Activated naive CD8-positive, alpha-beta T cell treated with anti-CD3 and anti-CD28 coated beads, Interleukin-2, amount 10 ng/mL, durations not matched to agents 7 days and 5 days (primary cell): ENCODE data around the gene SYMPK. TPM values are rescaled to one million over a fixed set of nuclear protein-coding genes. Genes with fewer than 3 reads are reported as not detected.
A peak's percentile ranks its signal among the peaks of the same experiment; 100 is the strongest.

Experiments
- ATAC-seq: fragments of 150-1000 bp; cut with Tn5 transposase; one replicate; pipeline ENCODE4 v1.10.0; 2021; ENCODE audit warnings: low read depth, moderate library complexity
- POLR2A ChIA-PET: fragments of 350-600 bp; sonication (Branson Sonifier 250); formaldehyde crosslinking; loops from one replicate; lab custom pipeline; 2021; ENCODE audit warnings: antibody characterized with exemption; lab: Charles Lee
- DNase-seq: peaks from one replicate; pipeline ENCODE4 v3.0.0; 2021
- H3K27ac Mint-ChIP-seq: one replicate; pipeline ENCODE4 v1.8.0; 2022; ENCODE audit warnings: mild to moderate bottlenecking, mixed read lengths
- H3K27me3 Mint-ChIP-seq: one replicate; pipeline ENCODE4 v1.8.0; 2022; ENCODE audit warnings: mild to moderate bottlenecking, moderate library complexity, mixed read lengths
- H3K36me3 Mint-ChIP-seq: one replicate; pipeline ENCODE4 v1.8.0; 2021; ENCODE audit warnings: mild to moderate bottlenecking, mixed read lengths
- H3K4me1 Mint-ChIP-seq: one replicate; pipeline ENCODE4 v1.8.0; 2021; ENCODE audit warnings: mixed read lengths
- H3K4me3 Mint-ChIP-seq: one replicate; pipeline ENCODE4 v1.8.0; 2022; ENCODE audit warnings: mild to moderate bottlenecking, moderate library complexity, mixed read lengths
- H3K9me3 Mint-ChIP-seq: one replicate; pipeline ENCODE4 v1.8.0; 2021; ENCODE audit warnings: mixed read lengths
- total RNA-seq, 2 experiments: library from RNA; stranded (reverse); gene quantifications; one replicate each; pipeline ENCODE4 v1.2.3, GENCODE V29; 2021

Gene SYMPK
- total RNA-seq = 100 to 1,000 TPM; 100 to 113 TPM

- H3K4me3 Mint-ChIP-seq = peak within 1 kb of the TSS; percentile 91
- H3K36me3 Mint-ChIP-seq = peaks cover 7% of the 10 kb centered on the region
- peak within 1 kb of the TSS; percentile 97 for H3K27ac Mint-ChIP-seq
- H3K9me3 Mint-ChIP-seq = no peaks in the 10 kb centered on the region
- ATAC-seq (peak; percentile 96), DNase-seq (peak; percentile 98)
- POLR2A ChIA-PET = interaction anchor here (0.6 to 4.0 kb wide), 10 partner anchors 12 to 503 kb away, joined by 3 to 30 read pairs (median 3); partner anchors contain the start of genes CCDC61, IRF2BP1, QPCTL and SIX5
- peaks cover 39% of the 10 kb centered on the region for H3K27me3 Mint-ChIP-seq
- H3K4me1 Mint-ChIP-seq = peaks cover 21% of the 10 kb centered on the region
Measured at GRCh38 chr19:45862564-45863334, at the start of gene SYMPK. SYMPK (minus strand) TSS chr19:45863147; CDS start chr19:45854495, 8,652 bp downstream.

DNA sequence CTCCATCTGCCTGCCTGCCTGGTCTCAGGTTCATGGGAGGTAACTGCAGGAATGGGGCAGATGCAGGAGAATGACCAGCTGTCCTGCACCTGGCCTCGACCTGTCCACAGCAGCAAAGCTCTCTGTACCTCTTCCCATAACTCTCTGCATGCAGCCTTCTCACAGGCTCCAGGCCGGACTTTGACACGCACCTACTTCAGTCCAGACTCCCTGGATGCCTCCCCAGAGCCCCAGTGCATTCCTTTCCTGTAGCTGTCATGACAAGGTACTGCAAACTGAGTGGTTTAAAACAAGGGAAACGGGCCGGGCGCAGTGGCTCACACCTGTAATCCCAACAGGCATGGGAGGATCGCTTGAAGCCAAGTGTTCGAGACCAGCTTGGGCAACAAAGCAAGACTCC is 48.3 kb upstream of the SYMPK start:
- Mint-ChIP-seq H3K27me3 (peaks cover 36% of the 10 kb centered on the region), H3K27ac (no peak overlapping the region), H3K4me1 (peaks cover 1% of the 10 kb centered on the region), H3K36me3 (no peaks in the 10 kb centered on the region), H3K4me3 (no peak overlapping the region), H3K9me3 (no peaks in the 10 kb centered on the region)
- POLR2A ChIA-PET = interaction anchor here (0.6 kb wide), 1 partner anchor 103 kb away, joined by 5 read pairs; no protein-coding TSS in a partner anchor
- no peak for ATAC-seq
- DNase-seq = no peak

- Mint-ChIP-seq H3K27me3 (peaks cover 35% of the 10 kb centered on the region), H3K36me3 (no peaks in the 10 kb centered on the region), H3K4me3 (no peak overlapping the region), H3K9me3 (no peaks in the 10 kb centered on the region), H3K27ac (no peak overlapping the region), H3K4me1 (peaks cover 2% of the 10 kb centered on the region)
- ATAC-seq (no peak), DNase-seq (no peak)
- POLR2A ChIA-PET = no interaction called here
Measured at GRCh38 chr19:45908956-45909355, 46.0 kb upstream of the SYMPK start.

DNA sequence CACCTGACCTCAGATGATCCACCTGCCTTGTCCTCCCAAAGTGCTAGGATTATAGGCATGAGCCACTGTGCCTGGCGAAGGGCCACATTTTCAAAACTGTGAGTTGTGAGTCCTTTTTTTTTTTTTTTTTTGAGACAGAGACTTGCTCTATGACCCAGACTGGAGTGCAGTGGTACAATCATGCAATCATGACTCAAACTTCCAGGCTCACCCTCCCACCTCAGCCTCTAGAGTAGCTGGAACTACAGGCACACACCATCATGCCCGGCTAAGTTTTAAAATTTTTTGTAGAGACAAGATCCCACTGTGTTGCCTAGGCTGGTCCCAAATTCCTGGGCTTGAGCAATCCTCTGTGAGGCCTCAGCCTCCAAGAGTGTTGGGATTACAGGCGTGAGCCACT is 43.3 kb upstream of the SYMPK start:
- Mint-ChIP-seq H3K27me3 (peaks cover 17% of the 10 kb centered on the region), H3K36me3 (no peaks in the 10 kb centered on the region), H3K9me3 (no peaks in the 10 kb centered on the region), H3K27ac (no peak overlapping the region), H3K4me3 (no peak overlapping the region), H3K4me1 (peaks cover 10% of the 10 kb centered on the region)
- POLR2A ChIA-PET = no interaction called here
- ATAC-seq (no peak), DNase-seq (no peak)

- no peak for ATAC-seq
- Mint-ChIP-seq H3K9me3 (no peaks in the 10 kb centered on the region), H3K27ac (no peak overlapping the region), H3K36me3 (peaks cover 6% of the 10 kb centered on the region), H3K4me3 (no peak overlapping the region), H3K27me3 (peaks cover 6% of the 10 kb centered on the region), H3K4me1 (peaks cover 18% of the 10 kb centered on the region)
- no peak for DNase-seq
- POLR2A ChIA-PET = no interaction called here
Measured at GRCh38 chr19:45905011-45905410, 42.1 kb upstream of the SYMPK start.

DNA sequence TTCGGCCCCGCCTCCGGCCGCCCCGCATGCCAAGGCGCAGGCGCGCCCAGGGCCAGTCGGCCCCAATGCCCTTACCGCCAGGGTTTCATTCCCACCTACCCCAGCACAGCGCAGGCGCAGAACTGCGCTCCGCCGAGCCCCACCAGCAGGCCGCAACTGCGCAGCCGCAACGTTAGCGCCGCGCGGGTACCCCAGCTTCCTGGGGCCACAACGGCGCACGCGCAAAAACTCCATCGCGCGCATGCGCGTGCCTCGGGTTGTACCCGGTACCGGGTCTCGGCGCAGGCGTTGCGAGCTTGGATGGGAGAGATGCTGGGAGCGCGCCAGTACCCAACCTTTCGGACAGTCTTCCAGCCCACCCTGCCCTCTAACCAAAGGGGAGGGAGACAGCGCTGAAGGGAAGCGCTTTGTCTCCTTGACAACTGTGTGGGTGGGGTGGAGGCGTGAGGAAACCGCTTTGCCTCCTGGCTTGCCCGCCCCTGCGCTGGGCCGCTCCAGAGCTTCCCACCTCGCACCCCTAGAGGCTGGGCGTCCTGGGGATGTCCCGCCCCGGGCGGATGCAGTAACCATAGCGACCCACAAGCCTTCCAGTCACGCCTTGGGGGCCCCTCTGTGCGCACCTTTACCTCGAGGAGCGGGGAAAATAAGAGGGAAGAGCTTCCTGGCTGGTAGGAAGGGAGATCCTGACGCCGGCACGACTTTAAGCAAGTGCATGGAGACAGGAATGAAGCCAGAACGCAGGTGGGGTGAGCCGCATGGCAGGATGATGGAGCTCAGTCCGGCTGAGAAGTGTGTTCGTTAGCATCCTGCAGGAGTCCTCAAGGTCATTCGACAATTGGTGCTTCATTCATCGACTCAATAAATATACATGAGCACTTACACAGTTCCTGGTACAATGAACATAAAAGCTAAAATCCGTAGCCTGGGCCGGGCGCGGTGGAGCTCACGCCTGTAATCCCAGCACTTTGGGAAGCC is 40.0 kb upstream of the SYMPK start:
- H3K9me3 Mint-ChIP-seq = no peaks in the 10 kb centered on the region
- peak overlapping the region; percentile 97 for H3K4me3 Mint-ChIP-seq
- H3K27ac Mint-ChIP-seq = peak overlapping the region; percentile 90
- H3K27me3 Mint-ChIP-seq = no peaks in the 10 kb centered on the region
- POLR2A ChIA-PET = interaction anchor here (0.6 to 3.4 kb wide), 17 partner anchors 10 to 1695 kb away, joined by 3 to 45 read pairs (median 4); partner anchors contain the start of genes CCDC61, FBXO46 and IRF2BP1
- H3K4me1 Mint-ChIP-seq = peaks cover 20% of the 10 kb centered on the region
- DNase-seq (peak; percentile 100), ATAC-seq (peak; percentile 92)
- peaks cover 21% of the 10 kb centered on the region for H3K36me3 Mint-ChIP-seq

DNA sequence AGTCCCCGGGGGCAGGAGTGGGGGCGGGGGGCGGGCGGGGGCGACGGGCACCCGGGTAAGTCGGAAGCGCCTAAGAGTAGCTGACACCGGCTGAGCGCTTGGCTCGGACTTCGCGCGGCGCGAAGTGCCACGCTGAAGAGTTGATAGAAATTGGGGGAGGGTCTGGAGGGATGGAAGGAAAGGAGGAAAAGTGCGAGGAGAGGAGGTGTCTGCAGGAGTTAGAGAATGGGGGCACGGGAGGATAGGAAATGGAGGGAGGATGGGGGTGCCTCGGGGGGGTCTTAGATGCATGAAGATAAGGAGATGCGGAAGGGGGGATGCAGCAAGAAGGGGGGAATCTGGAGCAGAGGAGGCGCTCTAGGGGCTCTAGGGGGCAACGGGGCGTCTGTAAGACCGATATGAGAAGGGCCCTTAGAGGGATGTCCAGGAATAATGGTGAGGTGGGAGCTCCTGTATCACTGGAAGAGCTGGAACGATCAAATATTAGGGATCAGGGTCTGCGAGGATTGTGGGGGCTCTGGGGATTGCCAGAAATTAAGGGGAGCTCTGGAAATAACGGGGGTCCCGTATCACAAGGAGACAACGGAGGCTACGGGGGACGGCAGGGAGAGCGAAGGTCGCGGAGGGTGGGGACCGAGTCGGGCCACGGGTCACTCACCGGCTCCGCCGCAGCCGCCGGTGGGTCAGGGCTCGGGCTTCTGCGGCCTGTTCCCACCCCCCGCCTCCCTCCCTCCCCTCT is 39.1 kb upstream of the SYMPK start, which contains the start of gene MYPOP:
Gene MYPOP (minus strand): TSS at position 702 of the 739 bp plus-strand sequence. CDS start 840 bp downstream, outside the sequence.
- H3K4me1 Mint-ChIP-seq = peaks cover 20% of the 10 kb centered on the region
- no peaks in the 10 kb centered on the region for H3K27me3 Mint-ChIP-seq
- H3K9me3 Mint-ChIP-seq = no peaks in the 10 kb centered on the region
- DNase-seq (no peak), ATAC-seq (no peak)
- peaks cover 21% of the 10 kb centered on the region for H3K36me3 Mint-ChIP-seq
- POLR2A ChIA-PET = interaction anchor here (0.6 to 3.4 kb wide), 14 partner anchors 11 to 185 kb away, joined by 3 to 45 read pairs (median 4); partner anchors contain the start of genes CCDC61, FBXO46 and IRF2BP1
- H3K27ac Mint-ChIP-seq = peak within 1 kb of the TSS; percentile 90
- peak within 1 kb of the TSS; percentile 97 for H3K4me3 Mint-ChIP-seq

- no peaks in the 10 kb centered on the region for H3K27me3 Mint-ChIP-seq
- H3K4me3 Mint-ChIP-seq = peak overlapping the region; percentile 51
- no peaks in the 10 kb centered on the region for H3K9me3 Mint-ChIP-seq
- H3K27ac Mint-ChIP-seq = no peak overlapping the region
- H3K4me1 Mint-ChIP-seq = peaks cover 20% of the 10 kb centered on the region
- POLR2A ChIA-PET = interaction anchor here (3.4 kb wide), 1 partner anchor 15 kb away, joined by 45 read pairs; the partner anchor contains the start of gene IRF2BP1
- no peak for ATAC-seq
- peaks cover 21% of the 10 kb centered on the region for H3K36me3 Mint-ChIP-seq
- DNase-seq = peak; percentile 61
Measured at GRCh38 chr19:45901432-45901911, 38.5 kb upstream of the SYMPK start.

- H3K27me3 Mint-ChIP-seq = no peaks in the 10 kb centered on the region
- DNase-seq (no peak), ATAC-seq (no peak)
- H3K9me3 Mint-ChIP-seq = no peaks in the 10 kb centered on the region
- no peak overlapping the region for H3K27ac Mint-ChIP-seq
- H3K4me3 Mint-ChIP-seq = peak overlapping the region; percentile 32
- peaks cover 20% of the 10 kb centered on the region for H3K4me1 Mint-ChIP-seq
- H3K36me3 Mint-ChIP-seq = peaks cover 21% of the 10 kb centered on the region
- POLR2A ChIA-PET = interaction anchor here (3.4 kb wide), 1 partner anchor 15 kb away, joined by 45 read pairs; the partner anchor contains the start of gene IRF2BP1
Measured at GRCh38 chr19:45900738-45901431, 37.9 kb upstream of the SYMPK start.

DNA sequence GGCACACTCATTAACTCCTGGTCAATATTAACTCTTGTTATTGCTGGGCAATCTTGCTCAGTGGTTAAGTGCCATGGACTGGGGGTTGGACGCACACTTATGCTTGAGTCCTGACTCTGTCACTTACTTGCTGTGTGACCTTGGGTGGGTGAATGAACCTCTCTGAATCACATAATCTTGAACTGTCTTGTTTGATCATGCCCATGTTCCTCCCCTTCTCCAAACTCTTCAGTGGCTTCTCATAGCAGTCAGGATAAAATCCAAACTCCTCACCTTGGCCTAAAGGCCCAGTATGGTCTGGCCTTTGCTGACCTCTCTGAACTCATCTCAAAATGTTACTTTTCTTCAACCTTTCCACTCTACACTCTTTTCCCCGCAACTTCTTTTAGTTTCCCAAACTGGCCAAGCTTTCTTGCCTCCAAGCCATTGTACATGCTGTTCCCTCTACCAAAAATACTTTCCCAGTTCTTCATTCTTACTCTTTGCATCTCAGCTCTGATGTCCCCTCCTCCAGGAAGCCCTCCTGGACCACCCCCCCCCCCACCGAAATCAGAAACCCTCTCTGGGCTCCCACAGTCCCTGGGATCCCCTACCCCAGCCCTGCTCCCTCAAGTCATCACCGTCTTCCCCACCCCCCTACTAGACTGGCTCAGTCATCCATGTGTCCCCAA is 37.1 kb upstream of the SYMPK start:
- no peak overlapping the region for H3K4me3 Mint-ChIP-seq
- H3K9me3 Mint-ChIP-seq = no peaks in the 10 kb centered on the region
- no peak for ATAC-seq
- H3K36me3 Mint-ChIP-seq = peaks cover 27% of the 10 kb centered on the region
- H3K27ac Mint-ChIP-seq = no peak overlapping the region
- no peaks in the 10 kb centered on the region for H3K27me3 Mint-ChIP-seq
- peaks cover 20% of the 10 kb centered on the region for H3K4me1 Mint-ChIP-seq
- no peak for DNase-seq
- POLR2A ChIA-PET = no interaction called here

DNA sequence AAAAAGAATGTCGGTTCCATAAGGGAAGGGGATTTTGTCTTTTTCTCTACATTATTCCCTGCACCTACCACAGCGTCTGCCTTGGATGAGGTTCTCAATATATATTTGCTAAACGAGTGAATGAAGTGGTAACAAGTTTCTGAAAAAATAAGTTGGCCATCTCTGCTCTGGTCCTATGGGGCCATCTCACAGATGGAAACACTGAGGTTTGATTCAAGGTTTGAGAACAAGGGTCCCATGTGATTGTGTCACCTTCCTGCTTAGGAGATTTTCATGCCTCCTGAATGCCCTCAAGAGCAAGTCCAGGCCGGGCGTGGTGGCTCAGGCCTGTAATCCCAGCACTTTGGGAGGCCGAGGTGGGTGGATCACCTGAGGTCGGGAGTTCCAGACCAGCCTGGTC is 36.3 kb upstream of the SYMPK start:
- DNase-seq (no peak), ATAC-seq (no peak)
- H3K36me3 Mint-ChIP-seq = peaks cover 29% of the 10 kb centered on the region
- peaks cover 20% of the 10 kb centered on the region for H3K4me1 Mint-ChIP-seq
- H3K9me3 Mint-ChIP-seq = no peaks in the 10 kb centered on the region
- no peak overlapping the region for H3K4me3 Mint-ChIP-seq
- POLR2A ChIA-PET = no interaction called here
- H3K27ac Mint-ChIP-seq = no peak overlapping the region
- H3K27me3 Mint-ChIP-seq = no peaks in the 10 kb centered on the region
